ENCODE data around the gene TRIM71.
"Not testable (repeated sequence)": the region's sequence is repeated elsewhere in the genome, so short reads cannot be mapped to it uniquely, and the experiment has no call there.

Gene TRIM71

GRCh38 chr3:32844322-32844654 lies 26.5 kb downstream of the TRIM71 start:
- no peak for DNase-seq

- DNase-seq, result no peak
These were observed 27.1 kb downstream of the TRIM71 start for GRCh38 chr3:32844914-32845313.

DNA sequence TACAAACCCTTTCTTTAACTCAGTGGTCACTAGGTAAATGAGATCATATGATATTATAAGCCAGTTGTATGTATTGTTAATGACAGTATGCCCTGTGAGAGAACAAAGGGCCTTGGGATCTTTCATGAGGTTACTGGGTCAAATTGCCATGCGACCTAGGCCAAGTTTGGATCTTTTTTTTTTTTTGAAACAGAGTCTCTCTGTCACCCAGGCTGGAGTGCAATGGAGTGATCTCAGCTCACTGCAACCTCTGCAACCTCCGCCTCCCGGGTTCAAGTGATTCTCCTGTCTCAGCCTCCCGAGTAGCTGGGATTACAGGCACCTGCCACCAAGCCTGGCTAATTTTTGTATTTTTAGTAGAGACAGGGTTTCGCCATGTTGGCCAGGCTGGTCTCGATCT lies 27.7 kb downstream of the TRIM71 start:
- DNase-seq, result not testable (repeated sequence)

- not testable (repeated sequence) for DNase-seq
These were observed 29.2 kb downstream of the TRIM71 start for GRCh38 chr3:32847045-32847444.

GRCh38 chr3:32847528-32847927 lies 29.7 kb downstream of the TRIM71 start:
- no peak for DNase-seq

- DNase-seq, result no peak
These were observed 30.4 kb downstream of the TRIM71 start for GRCh38 chr3:32848215-32848614.

DNA sequence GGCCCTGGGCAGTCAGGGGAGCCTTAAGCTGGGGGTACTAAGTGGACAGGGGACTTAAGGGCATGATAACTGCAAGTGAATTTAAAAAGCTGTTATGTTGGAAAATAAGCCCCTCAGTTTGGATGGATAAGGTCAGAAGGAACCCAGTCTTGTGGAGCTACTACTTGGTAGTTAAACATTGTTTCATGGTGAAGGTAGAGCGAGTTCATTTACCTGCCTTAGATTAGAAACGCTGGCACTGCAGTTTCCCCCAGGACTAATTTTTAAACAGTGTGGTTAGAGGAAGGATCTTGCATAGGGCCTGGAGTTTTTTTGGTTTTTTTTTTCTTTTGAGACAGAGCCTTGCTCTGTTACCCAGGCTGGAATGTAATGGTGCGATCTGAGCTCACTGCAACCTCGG lies 31.2 kb downstream of the TRIM71 start:
- no peak for DNase-seq

DNA sequence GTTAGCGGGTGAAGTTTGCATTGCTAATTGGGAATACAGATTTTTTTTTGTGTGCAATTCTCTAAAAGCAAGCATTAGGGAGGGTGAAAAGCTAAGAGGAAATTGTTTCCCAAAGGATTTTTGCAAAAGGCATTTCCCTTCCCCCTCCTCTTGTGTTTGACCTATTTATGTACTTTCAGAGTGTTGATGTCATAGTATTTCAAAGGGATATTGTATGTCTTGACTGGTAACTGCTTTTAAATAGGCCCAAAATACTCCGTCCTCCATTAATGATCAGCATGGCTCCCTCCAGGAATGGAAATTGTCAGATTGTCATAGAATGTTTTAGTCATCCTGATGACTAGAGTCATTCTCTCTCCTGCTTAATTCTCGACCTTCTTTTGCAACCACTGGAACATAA lies 32.4 kb downstream of the TRIM71 start:
- no peak for DNase-seq

DNA sequence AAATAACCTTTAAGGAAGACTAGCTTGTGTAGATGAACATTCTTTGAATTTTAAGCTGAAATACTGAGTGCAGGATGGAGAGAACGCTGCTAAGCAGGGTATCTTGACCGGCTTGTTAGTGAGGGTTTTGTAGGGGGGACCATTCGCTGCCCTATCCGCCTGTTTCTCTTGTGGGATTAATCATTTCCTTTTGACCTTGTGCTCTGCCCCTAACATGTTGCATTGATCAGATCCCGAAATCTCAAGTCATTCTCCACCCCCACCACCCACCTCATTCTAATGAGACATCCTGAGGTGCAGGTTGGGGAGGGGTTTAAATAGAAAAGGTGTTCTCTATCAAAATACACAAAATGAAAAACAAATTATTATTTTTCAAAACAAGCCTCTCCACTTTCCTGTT lies 32.8 kb downstream of the TRIM71 start:
- no peak for DNase-seq

DNA sequence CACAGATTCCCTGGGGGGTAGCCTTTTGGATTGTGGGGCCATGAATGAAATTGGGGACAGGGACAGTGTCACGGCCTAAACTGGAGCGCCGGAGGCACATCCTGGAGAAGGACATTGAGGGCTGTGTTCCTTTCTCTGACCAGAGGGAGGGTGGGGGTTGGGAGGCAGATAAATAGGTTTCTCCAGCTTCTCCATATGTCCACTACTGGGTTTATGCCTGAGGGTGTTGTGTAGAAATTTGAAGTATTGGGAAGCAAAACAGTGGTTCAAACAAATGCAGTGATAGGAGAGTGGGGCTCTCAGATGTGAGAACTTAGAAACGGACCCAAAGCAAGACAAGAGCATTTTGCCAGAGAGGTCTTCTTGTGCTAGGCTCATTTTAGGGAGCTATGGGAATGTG lies 34.3 kb downstream of the TRIM71 start:
- DNase-seq, result no peak

DNA sequence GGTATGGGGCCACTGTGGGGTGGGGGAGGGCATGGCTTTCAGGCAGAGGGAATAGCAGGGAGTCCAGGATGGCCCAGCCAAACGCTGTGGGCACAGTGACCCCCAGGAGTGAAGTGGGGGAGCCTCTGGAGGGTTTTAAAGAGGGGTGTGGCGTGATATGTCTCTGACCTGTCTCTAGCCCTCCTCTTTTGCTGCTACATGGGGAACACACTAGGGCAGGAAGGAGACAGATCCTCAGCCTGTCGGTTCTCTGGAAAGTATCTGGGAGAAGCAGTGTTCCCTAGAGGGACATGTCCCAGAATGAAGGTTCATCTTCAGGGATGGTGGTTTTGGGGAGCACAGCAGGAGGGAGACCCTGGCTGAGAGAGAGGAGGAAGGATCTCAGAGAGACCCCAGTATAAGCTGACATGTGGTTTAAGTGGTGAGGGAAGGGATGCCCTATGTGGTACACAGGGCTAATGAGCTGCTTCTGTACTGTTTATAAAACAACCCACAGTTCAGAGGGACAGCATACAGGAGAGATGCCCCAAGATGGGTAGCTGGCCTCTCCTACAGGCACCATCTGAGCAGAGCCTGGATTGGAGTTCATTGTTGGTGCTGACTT lies 37.7 kb downstream of the TRIM71 start:
- no peak for DNase-seq

- DNase-seq, result no peak
These were observed 38.6 kb downstream of the TRIM71 start for GRCh38 chr3:32856355-32856889.

DNA sequence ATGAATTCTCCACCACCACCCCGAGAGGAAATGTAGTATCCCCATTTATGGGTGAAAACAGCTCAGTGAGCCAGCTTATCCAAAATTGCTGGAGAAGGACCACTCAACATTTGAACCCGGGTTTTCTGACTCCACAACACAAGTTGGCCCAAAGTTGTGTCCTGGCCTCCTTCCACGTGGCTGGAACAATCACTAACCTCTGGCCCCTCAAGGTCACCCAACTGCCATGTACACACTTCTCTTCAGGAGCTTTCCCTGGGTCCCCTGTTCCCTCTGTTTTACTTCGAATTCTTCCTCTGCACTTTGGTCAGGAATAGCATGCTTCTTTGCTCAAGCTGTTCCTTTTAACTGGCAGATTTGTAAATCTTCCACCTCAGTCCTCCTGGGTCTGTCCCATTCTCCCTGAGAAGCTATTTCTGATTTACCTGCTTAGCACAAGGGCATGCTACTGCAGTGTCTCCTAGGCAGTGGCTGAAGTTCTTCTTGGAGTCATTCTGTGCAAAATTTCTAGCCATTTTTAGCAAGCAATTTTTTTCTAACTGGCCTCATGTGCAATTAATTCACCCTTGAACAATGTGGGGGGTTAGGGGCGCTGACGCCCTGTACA lies 39.2 kb downstream of the TRIM71 start:
- no peak for DNase-seq

GRCh38 chr3:32857921-32858320 lies 40.1 kb downstream of the TRIM71 start:
- no peak for DNase-seq

GRCh38 chr3:32859604-32860237 lies 41.9 kb downstream of the TRIM71 start:
- DNase-seq, result no peak

DNA sequence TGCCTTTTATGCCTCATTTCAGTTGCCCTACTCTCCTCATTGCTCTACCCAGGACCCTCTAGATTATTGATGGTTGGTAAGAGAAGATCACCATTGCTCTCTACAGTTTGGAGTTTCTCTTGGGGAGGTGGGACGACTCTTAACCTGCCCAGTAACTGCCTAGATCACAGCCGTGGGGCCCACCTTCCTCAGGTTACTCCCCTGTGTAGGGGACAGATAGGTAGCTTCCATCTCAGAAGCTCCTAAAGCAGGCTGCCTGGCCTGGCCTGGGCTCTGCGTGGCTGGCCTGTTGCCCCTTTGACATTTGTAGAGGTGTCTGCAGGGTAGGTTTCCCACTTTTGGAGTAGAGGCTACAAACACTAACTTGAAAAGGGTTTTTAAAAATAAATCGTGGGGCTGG lies 42.7 kb downstream of the TRIM71 start:
- DNase-seq, result no peak

DNA sequence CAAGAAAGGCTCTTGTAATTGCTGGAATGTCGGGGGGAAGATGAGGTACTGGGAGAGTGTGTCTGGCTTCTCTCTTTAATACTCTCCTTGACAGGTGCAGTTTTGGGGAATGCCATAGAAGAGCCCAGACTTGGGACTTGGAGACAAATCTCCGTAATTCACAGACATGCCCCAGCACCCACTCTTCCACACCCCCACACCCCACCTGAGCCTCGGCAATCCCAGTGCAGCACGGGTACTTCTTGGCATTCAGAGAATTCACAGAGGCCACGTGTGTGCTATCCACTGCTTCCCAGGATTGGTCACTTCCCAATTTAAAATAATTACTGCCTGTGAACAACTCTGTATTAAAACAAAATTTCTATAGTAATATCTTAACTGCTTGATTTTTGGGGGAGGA lies 43.9 kb downstream of the TRIM71 start:
- no peak for DNase-seq

GRCh38 chr3:32862247-32862935 lies 44.6 kb downstream of the TRIM71 start:
- no peak for DNase-seq

- DNase-seq, result no peak
These were observed 45.2 kb downstream of the TRIM71 start for GRCh38 chr3:32862936-32863487.

GRCh38 chr3:32865383-32865782 lies 47.6 kb downstream of the TRIM71 start:
- DNase-seq, result no peak

DNA sequence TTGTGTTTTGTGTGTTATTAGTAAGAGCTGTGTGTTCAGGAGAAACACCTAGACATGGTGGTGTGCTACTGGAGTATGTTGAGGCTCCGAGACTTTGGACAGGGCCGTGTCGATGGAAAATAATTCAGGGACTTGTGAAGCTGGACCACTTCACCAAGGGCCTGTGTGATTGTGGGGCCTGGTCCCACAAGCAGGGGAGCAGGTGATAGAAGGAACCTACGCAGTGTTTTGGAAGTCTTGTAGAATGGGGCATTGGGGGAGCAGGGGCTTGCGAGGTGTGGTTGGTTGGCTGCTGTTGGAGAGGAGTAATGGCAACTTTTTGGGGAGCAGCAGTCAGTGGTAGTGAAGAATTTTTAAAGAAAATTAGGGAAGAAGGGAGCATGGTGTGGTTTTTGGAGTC lies 48.7 kb downstream of the TRIM71 start:
- no peak for DNase-seq

DNA sequence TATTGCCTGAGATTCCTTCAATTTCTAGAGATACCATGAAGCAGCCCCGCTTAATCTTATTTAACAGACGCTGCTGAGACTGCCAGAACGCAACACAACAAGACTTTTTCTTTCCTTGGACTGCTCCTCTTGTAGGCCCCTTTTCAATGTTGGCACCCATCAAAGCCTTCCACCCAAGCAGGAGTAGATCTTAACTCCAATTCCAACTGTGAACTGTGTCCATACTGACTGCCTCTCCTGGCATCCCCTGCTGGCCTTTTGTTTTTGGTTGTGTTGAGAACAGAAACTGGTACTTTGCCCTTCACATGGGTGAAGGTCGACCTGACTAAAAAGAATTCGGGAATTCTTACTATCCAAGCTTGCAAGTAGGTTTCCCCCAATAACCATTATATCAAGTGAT lies 50.2 kb downstream of the TRIM71 start:
- DNase-seq, result no peak

- DNase-seq, result no peak
These were observed 51.1 kb downstream of the TRIM71 start for GRCh38 chr3:32868719-32869512.

All from 8988T (cell line).